HEK293 (cell line): ENCODE measurements around the gene SPON1.
A peak's percentile ranks its signal among the peaks of the same experiment; 100 is the strongest.

Experiments
- CTCF ChIA-PET: fragments of 350-600 bp; formaldehyde crosslinking; extraction: SDS; loops from one replicate; lab custom pipeline; 2021; ENCODE audit warnings: antibody characterized with exemption; lab: Yijun Ruan, JAX
- POLR2A ChIA-PET: fragments of 300-600 bp; formaldehyde crosslinking; extraction: SDS; loops from one replicate; lab custom pipeline; 2020; ENCODE audit warnings: antibody characterized with exemption, inconsistent platforms; lab: Yijun Ruan, JAX
- H3K27ac ChIP-seq: fragments of 200-500 bp; sonication (Bioruptor generic); 2 replicates; pipeline ENCODE4 v1.5.1; 2014; ENCODE audit warnings: low read depth, low read length, control low read depth, inconsistent platforms; ENCODE audit errors: extremely low read depth
- H3K36me3 ChIP-seq, 2 experiments: fragments of 200-500 bp in 1 of 2; sonication (Bioruptor generic) in 1 of 2; 1 replicate in 1 of 2; 2 replicates in 1 of 2; pipeline ENCODE4 v1.5.1; 2014 to 2017; ENCODE audit warnings: inconsistent platforms in 2 of 2, low read length in 2 of 2; ENCODE audit not compliant: control insufficient read depth in 2 of 2, insufficient read depth in 1 of 2
- H3K4me1 ChIP-seq: fragments of 200-500 bp; sonication (Bioruptor generic); 2 replicates; pipeline ENCODE4 v1.5.1; 2014; ENCODE audit warnings: mild to moderate bottlenecking, low read length, inconsistent platforms; ENCODE audit not compliant: control insufficient read depth, insufficient read depth
- H3K4me3 ChIP-seq: 2 replicates; pipeline ENCODE4 v1.5.1; 2011; ENCODE audit warnings: low read depth, mild to moderate bottlenecking, control low read depth, low read length, moderate library complexity
- H3K9me3 ChIP-seq: fragments of 200-500 bp; sonication (Bioruptor generic); 2 replicates; pipeline ENCODE4 v1.5.1; 2014; ENCODE audit warnings: low read depth, low read length, inconsistent platforms; ENCODE audit not compliant: control insufficient read depth, insufficient read depth
- CTCF ChIP-seq: fragments of 450-650 bp; formaldehyde crosslinking; IDR thresholded peaks from 2 replicates; pipeline ENCODE4 v1.5.1; 2016; ENCODE audit warnings: missing biosample characterization, missing genetic modification characterization
- FEZF1 ChIP-seq: fragments of 450-650 bp; formaldehyde crosslinking; IDR thresholded peaks from 2 replicates; pipeline ENCODE4 v1.5.1; 2016; ENCODE audit warnings: missing biosample characterization, missing genetic modification characterization
- WT1 ChIP-seq: fragments of 450-650 bp; formaldehyde crosslinking; IDR thresholded peaks from 2 replicates; pipeline ENCODE4 v1.5.1; 2016; ENCODE audit warnings: missing biosample characterization, missing genetic modification characterization
- ZBTB26 ChIP-seq: fragments of 450-650 bp; formaldehyde crosslinking; optimal IDR thresholded peaks from 2 replicates; pipeline ENCODE3; 2016; ENCODE audit warnings: missing biosample characterization, mild to moderate bottlenecking, missing genetic modification characterization
- ZNF140 ChIP-seq: fragments of 450-650 bp; formaldehyde crosslinking; IDR thresholded peaks from 2 replicates; pipeline ENCODE4 v1.5.1; 2016; ENCODE audit warnings: missing biosample characterization, missing genetic modification characterization
- ZNF221 ChIP-seq: fragments of 450-650 bp; formaldehyde crosslinking; IDR thresholded peaks from 2 replicates; pipeline ENCODE4 v1.5.1; 2017; ENCODE audit warnings: missing biosample characterization, missing genetic modification characterization, borderline replicate concordance
- ZNF280D ChIP-seq: fragments of 450-650 bp; formaldehyde crosslinking; IDR thresholded peaks from 2 replicates; pipeline ENCODE4 v1.5.1; 2016; ENCODE audit warnings: missing biosample characterization, missing genetic modification characterization
- ZNF398 ChIP-seq: fragments of 450-650 bp; formaldehyde crosslinking; IDR thresholded peaks from 2 replicates; pipeline ENCODE4 v1.5.1; 2017; ENCODE audit warnings: missing biosample characterization, missing genetic modification characterization
- ZNF513 ChIP-seq: fragments of 450-650 bp; IDR thresholded peaks from 2 replicates; pipeline ENCODE4 v1.5.1; 2018; ENCODE audit warnings: missing biosample characterization, missing genetic modification characterization
- ZNF664 ChIP-seq: fragments of 450-650 bp; formaldehyde crosslinking; IDR thresholded peaks from 2 replicates; pipeline ENCODE4 v1.5.1; 2016; ENCODE audit warnings: missing biosample characterization, missing genetic modification characterization
- ZNF692 ChIP-seq: fragments of 450-650 bp; formaldehyde crosslinking; IDR thresholded peaks from 2 replicates; pipeline ENCODE4 v1.5.1; 2016; ENCODE audit warnings: missing biosample characterization, missing genetic modification characterization
- ZNF704 ChIP-seq: fragments of 450-650 bp; formaldehyde crosslinking; IDR thresholded peaks from 2 replicates; pipeline ENCODE4 v1.5.1; 2016; ENCODE audit warnings: missing biosample characterization, missing genetic modification characterization
- ZNF843 ChIP-seq: fragments of 450-650 bp; formaldehyde crosslinking; IDR thresholded peaks from 2 replicates; pipeline ENCODE4 v1.5.1; 2016; ENCODE audit warnings: missing biosample characterization, missing genetic modification characterization

The SPON1 gene

GRCh38 chr11:14254533-14255237 lies 292.2 kb downstream of the SPON1 start (continued):
- TF ChIP-seq ZNF513 (tag by site-specific recombination) (no peak), ZNF664 (tag by site-specific recombination) (no peak), ZBTB26 (tag by site-specific recombination) (no peak), ZNF704 (tag by site-specific recombination) (no peak), ZNF843 (tag by site-specific recombination) (no peak)

GRCh38 chr11:14255238-14255534 lies 292.7 kb downstream of the SPON1 start:
- H3K4me1 ChIP-seq, result no peaks in the 10 kb centered on the region
- no peaks in the 10 kb centered on the region for H3K36me3 ChIP-seq
- H3K9me3 ChIP-seq, result no peaks in the 10 kb centered on the region
- no peak overlapping the region for H3K27ac ChIP-seq
- ChIA-PET CTCF (interaction anchor here (0.5 kb wide), 1 partner anchor 489 kb away, joined by 3 read pairs; no protein-coding TSS in a partner anchor), POLR2A (no interaction called here)
- H3K4me3 ChIP-seq, result no peak overlapping the region
- no peak for TF ChIP-seq ZNF692 (tag by site-specific recombination)
- TF ChIP-seq FEZF1 (tag by site-specific recombination), result no peak

- no peaks in the 10 kb centered on the region for H3K4me1 ChIP-seq
- H3K4me3 ChIP-seq, result no peak overlapping the region
- POLR2A ChIA-PET, result no interaction called here
- CTCF ChIA-PET, result interaction anchor here (0.5 to 1.4 kb wide), 4 partner anchors 11 to 311 kb away, joined by 3 to 4 read pairs (median 3); no protein-coding TSS in a partner anchor
- H3K36me3 ChIP-seq, result no peaks in the 10 kb centered on the region
- H3K27ac ChIP-seq, result no peak overlapping the region
- no peak for TF ChIP-seq ZNF140 (tag by site-specific recombination)
- no peak for TF ChIP-seq CTCF
- TF ChIP-seq WT1, result peak; percentile 58
- TF ChIP-seq ZNF221 (tag by site-specific recombination), result no peak
- TF ChIP-seq ZNF398 (tag by site-specific recombination), result no peak
- no peak for TF ChIP-seq ZNF280D (tag by site-specific recombination)
- TF ChIP-seq, all 188 proteins: peak for 1
- H3K9me3 ChIP-seq, result no peaks in the 10 kb centered on the region
Observed at GRCh38 chr11:14258221-14258935, 295.9 kb downstream of the SPON1 start.
